Esophagus muscularis mucosa (tissue), 4 donors: ENCODE measurements around the gene DIP2C. TPM values are rescaled to one million over a fixed set of nuclear protein-coding genes. Genes with fewer than 3 reads are reported as not detected.
"Not testable (repeated sequence)": the region's sequence is repeated elsewhere in the genome, so short reads cannot be mapped to it uniquely, and the experiment has no call there.

Experiments used
- DNase-seq: peaks from one replicate; pipeline ENCODE4 v3.0.0-alpha.2; 2017; ENCODE audit errors: extremely low spot score
- H3K27ac ChIP-seq, 4 donors: fragments of 200-600 bp; sonication (generic); replicated peaks in 1 of 4; 1 replicate in 3 of 4; 2 replicates in 1 of 4; pipeline ENCODE4 v1.5.1; 2016 to 2019; ENCODE audit warnings: mild to moderate bottlenecking in 1 of 4
- H3K27me3 ChIP-seq, 4 donors: fragments of 200-600 bp; sonication (generic); one replicate each; pipeline versions ENCODE4 v1.5.1 to v1.6.0; 2016 to 2019
- H3K36me3 ChIP-seq, 4 donors: fragments of 200-600 bp; sonication (generic); one replicate each; pipeline ENCODE4 v1.5.1; 2016 to 2019
- H3K4me1 ChIP-seq, 4 donors: fragments of 200-600 bp; sonication (generic); one replicate each; pipeline ENCODE4 v1.5.1; 2016 to 2019
- H3K4me3 ChIP-seq, 4 donors: fragments of 200-600 bp; sonication (generic); 1 replicate in 2 of 4; 2 replicates in 2 of 4; pipeline ENCODE4 v1.5.1; 2016 to 2019; ENCODE audit warnings: mild to moderate bottlenecking in 4 of 4, moderate library complexity in 1 of 4
- H3K9me3 ChIP-seq, 4 donors: fragments of 200-600 bp; sonication (generic); 1 replicate in 3 of 4; 2 replicates in 1 of 4; pipeline ENCODE4 v1.5.1; 2016 to 2019
- CTCF ChIP-seq, 3 experiments: fragments of 200-600 bp in 2 of 3; fragments of 450-650 bp in 1 of 3; sonication (generic) in 2 of 3; IDR thresholded peaks; one replicate each; pipeline ENCODE4 v1.5.1; 2017 to 2019; ENCODE audit warnings: antibody characterized with exemption in 3 of 3, mild to moderate bottlenecking in 2 of 3, moderate library complexity in 1 of 3
- EP300 ChIP-seq: sonication (generic); formaldehyde crosslinking; IDR thresholded peaks from one replicate; pipeline ENCODE4 v1.6.1; 2017; ENCODE audit warnings: antibody characterized with exemption
- POLR2A ChIP-seq: fragments of 450-650 bp; IDR thresholded peaks from one replicate; pipeline ENCODE4 v1.6.1; 2017; ENCODE audit warnings: antibody characterized with exemption, moderate library complexity, mild to moderate bottlenecking, low read depth
- POLR2AphosphoS5 ChIP-seq, 2 donors: sonication (generic); formaldehyde crosslinking; IDR thresholded peaks; one replicate each; pipeline ENCODE4 v1.6.1; 2017; ENCODE audit warnings: antibody characterized with exemption in 2 of 2
- WGBS: methylation state at CpG from one replicate; pipeline ENCODE4 v1.1.5; 2018; 5-methylcytosine and 5-hydroxymethylcytosine counted together
- intact Hi-C: fragments of 100-400 bp; cut with DNase I; formaldehyde crosslinking; loops from one replicate; pipeline ENCODE4 v1.15.1; 2023
- total RNA-seq, 4 donors: library from RNA; depleted of rRNA; stranded (reverse); fragments of >200 nt; gene quantifications; one replicate each; pipeline versions ENCODE4 v1.1.0 to v1.2.1, GENCODE V29; 2016

The DIP2C gene
- total RNA-seq, 4 donors from 2014 or later, result 38.6 to 66.4 (median 55.7) TPM

- TF ChIP-seq POLR2AphosphoS5 (IDR thresholded peaks at IDR 0.05) (no peak), CTCF (IDR thresholded peaks at IDR 0.05) (no peak), POLR2A (no peak), EP300 (no peak)
- Histone ChIP-seq H3K27ac (peak overlapping the region in 2 of 4 donors; percentile 34 to 85), H3K36me3 (no peaks in the 10 kb centered on the region), H3K4me1 (peaks cover 23 to 45% (median 41%) of the 10 kb centered on the region in 4 donors), H3K9me3 (no peaks in the 10 kb centered on the region), H3K27me3 (no peaks in the 10 kb centered on the region), H3K4me3 (no peak overlapping the region)
- WGBS, result 72% methylated on average over 3 of the region's 3 CpGs
- intact Hi-C loops, result loop anchor here (5.0 kb wide), 1 partner anchor 62 kb away; no protein-coding TSS in a partner anchor
- DNase-seq, result no peak
Observed at GRCh38 chr10:450463-450862, 239.0 kb downstream of the DIP2C start.

GRCh38 chr10:449331-449730 is 240.1 kb downstream of the DIP2C start:
- H3K9me3 ChIP-seq, H3K36me3 ChIP-seq, DNase-seq, intact Hi-C loops, H3K4me3 ChIP-seq, H3K27me3 ChIP-seq: not testable (repeated sequence)
- 88% methylated on average over 4 of the region's 6 CpGs for WGBS
- H3K27ac ChIP-seq, result peak overlapping the region in 1 of 4 donors; percentile 4
- peaks cover 14 to 36% (median 30%) of the 10 kb centered on the region in 4 donors for H3K4me1 ChIP-seq

- H3K9me3 ChIP-seq, result no peaks in the 10 kb centered on the region
- no peaks in the 10 kb centered on the region for H3K27me3 ChIP-seq
- no peak overlapping the region for H3K27ac ChIP-seq
- H3K4me1 ChIP-seq, result no peaks in the 10 kb centered on the region
- peaks cover 0 to 27% (median 14%) of the 10 kb centered on the region in 4 donors for H3K36me3 ChIP-seq
- TF ChIP-seq CTCF (IDR thresholded peaks at IDR 0.05) (no peak), POLR2AphosphoS5 (IDR thresholded peaks at IDR 0.05) (no peak), EP300 (no peak)
- WGBS, result 87% methylated on average over 2 of the region's 2 CpGs
- no peak for DNase-seq
- H3K4me3 ChIP-seq, result no peak overlapping the region
- intact Hi-C loops, result no loop called here
Observed at GRCh38 chr10:443459-443858, 246.0 kb downstream of the DIP2C start.

GRCh38 chr10:442209-442608 is 247.3 kb downstream of the DIP2C start:
- Histone ChIP-seq H3K9me3 (no peaks in the 10 kb centered on the region), H3K4me3 (no peak overlapping the region), H3K27me3 (no peaks in the 10 kb centered on the region), H3K4me1 (no peaks in the 10 kb centered on the region), H3K27ac (no peak overlapping the region), H3K36me3 (peaks cover 0 to 28% (median 16%) of the 10 kb centered on the region in 4 donors)
- TF ChIP-seq EP300 (no peak), POLR2A (no peak), CTCF (IDR thresholded peaks at IDR 0.05) (no peak), POLR2AphosphoS5 (IDR thresholded peaks at IDR 0.05) (no peak)
- intact Hi-C loops, result no loop called here
- WGBS, result 96% methylated on average over 6 of the region's 6 CpGs
- DNase-seq, result no peak

GRCh38 chr10:441659-442058 is 247.8 kb downstream of the DIP2C start:
- intact Hi-C loops, result no loop called here
- no peaks in the 10 kb centered on the region for H3K27me3 ChIP-seq

More at GRCh38 chr10:441659-442058, 247.8 kb downstream of the DIP2C start:
- 97% methylated on average over 6 of the region's 6 CpGs for WGBS
- Histone ChIP-seq H3K27ac (no peak overlapping the region), H3K36me3 (peaks cover 0 to 28% (median 18%) of the 10 kb centered on the region in 4 donors), H3K4me3 (no peak overlapping the region), H3K9me3 (no peaks in the 10 kb centered on the region), H3K4me1 (no peaks in the 10 kb centered on the region)
- TF ChIP-seq POLR2AphosphoS5 (IDR thresholded peaks at IDR 0.05) (no peak), POLR2A (no peak), EP300 (no peak), CTCF (IDR thresholded peaks at IDR 0.05) (no peak)
- DNase-seq, result no peak
